ENCODE data around the gene ATAD2B. TPM values are rescaled to one million over a fixed set of nuclear protein-coding genes. Genes with fewer than 3 reads are reported as not detected.
A peak's percentile ranks its signal among the peaks of the same experiment; 100 is the strongest.

The ATAD2B gene
- total RNA-seq, 4 donors from 2014 or later, result 7.3 to 18.1 (median 7.7) TPM

DNA sequence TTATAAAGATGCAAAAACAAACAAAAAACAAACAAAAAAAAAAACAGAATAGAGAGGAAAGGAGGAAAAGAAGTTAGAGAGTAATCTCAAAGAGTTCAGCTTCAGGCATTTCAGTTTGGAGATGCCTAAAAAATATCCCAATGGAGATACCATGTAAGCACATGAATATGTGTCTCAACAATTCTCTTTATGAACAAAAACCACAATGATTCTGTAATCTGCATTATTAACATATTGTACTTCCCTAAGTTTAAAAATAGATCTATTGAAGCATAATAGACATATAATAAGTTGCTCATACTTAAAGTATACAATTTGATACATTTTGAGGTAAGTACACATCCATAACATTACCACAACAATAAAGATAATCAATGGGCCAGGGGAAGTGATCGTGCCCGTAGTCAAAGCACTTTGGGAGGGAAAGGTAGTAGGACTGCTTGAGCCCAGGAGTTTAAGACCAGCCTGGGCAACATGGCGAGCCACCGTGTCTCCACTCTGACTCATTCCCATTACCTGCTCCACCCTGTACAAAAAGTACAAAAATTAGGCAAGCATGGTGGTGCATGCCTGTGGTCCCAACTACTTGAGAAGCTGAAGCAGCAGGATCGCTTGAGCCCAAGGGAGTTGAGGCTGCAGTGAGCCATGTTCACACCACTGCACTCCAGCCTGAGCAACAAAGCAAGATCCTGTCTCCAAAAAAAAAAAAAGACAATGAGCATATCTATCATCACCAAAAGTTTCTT, 158.9 kb downstream of the ATAD2B start:
- no peak for TF ChIP-seq POLR2A (IDR thresholded peaks at IDR 0.05)
- TF ChIP-seq, protein P1, sequence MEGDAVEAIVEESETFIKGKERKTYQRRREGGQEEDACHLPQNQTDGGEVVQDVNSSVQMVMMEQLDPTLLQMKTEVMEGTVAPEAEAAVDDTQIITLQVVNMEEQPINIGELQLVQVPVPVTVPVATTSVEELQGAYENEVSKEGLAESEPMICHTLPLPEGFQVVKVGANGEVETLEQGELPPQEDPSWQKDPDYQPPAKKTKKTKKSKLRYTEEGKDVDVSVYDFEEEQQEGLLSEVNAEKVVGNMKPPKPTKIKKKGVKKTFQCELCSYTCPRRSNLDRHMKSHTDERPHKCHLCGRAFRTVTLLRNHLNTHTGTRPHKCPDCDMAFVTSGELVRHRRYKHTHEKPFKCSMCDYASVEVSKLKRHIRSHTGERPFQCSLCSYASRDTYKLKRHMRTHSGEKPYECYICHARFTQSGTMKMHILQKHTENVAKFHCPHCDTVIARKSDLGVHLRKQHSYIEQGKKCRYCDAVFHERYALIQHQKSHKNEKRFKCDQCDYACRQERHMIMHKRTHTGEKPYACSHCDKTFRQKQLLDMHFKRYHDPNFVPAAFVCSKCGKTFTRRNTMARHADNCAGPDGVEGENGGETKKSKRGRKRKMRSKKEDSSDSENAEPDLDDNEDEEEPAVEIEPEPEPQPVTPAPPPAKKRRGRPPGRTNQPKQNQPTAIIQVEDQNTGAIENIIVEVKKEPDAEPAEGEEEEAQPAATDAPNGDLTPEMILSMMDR (IDR thresholded peaks at IDR 0.05 in 4 of 5, conservative IDR thresholded peaks at IDR 0.05 in 1 of 5), result no peak
- Histone ChIP-seq H3K9me3 (no peaks in the 10 kb centered on the region), H3K27me3 (no peaks in the 10 kb centered on the region), H3K36me3 (peaks cover 0 to 31% of the 10 kb centered on the region in 2 donors), H3K27ac (no peak overlapping the region), H3K4me3 (no peak overlapping the region), H3K4me1 (no peaks in the 10 kb centered on the region)
- intact Hi-C loops (cut with DNase I; ENCODE audit: low total_unique reads) (no loop called here), in situ Hi-C loops (cut with MboI; ENCODE audit: low sequenced_read_pairs in 4 of 4) (loop anchor here in 1 of 4 donors (25.0 kb wide), 1 partner anchor 381 kb away; the partner anchor contains the start of gene KLHL29)
- peak in 1 of 2 donors; percentile 16 for ATAC-seq
- no peak for DNase-seq

DNA sequence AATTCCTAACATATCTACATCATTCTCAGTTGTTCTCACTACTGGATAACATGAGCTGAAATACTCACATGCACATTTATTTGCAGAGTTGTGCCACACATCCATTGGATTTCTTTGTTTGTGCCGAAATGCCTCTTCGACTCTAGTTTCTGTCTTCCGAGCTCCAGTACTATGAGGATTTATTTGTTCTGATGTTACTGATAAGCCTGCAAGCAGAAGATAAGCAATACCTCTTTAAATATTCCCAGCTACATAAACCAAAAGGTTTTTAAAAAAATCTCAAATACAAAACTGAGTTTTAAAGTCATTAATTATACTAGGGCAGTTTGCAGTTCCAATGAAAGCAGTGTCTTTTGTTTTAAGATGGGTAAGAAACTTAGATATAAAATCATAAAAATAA, 164.8 kb downstream of the ATAD2B start:
- TF ChIP-seq POLR2A (IDR thresholded peaks at IDR 0.05), result no peak
- TF ChIP-seq, protein P1 (IDR thresholded peaks at IDR 0.05 in 4 of 5, conservative IDR thresholded peaks at IDR 0.05 in 1 of 5), result no peak
- no peaks in the 10 kb centered on the region for H3K9me3 ChIP-seq
- intact Hi-C loops (cut with DNase I; ENCODE audit: low total_unique reads) (loop anchor here (5.0 kb wide), 2 partner anchors 395 to 860 kb away; no protein-coding TSS in a partner anchor), in situ Hi-C loops (cut with MboI; ENCODE audit: low sequenced_read_pairs in 4 of 4) (loop anchor here in 1 of 4 donors (25.0 kb wide), 1 partner anchor 375 kb away; the partner anchor contains the start of gene KLHL29)
- H3K4me3 ChIP-seq, result no peak overlapping the region
- peak overlapping the region in 2 of 4 donors; percentile 6 to 34 for H3K27ac ChIP-seq
- no peak for ATAC-seq
- DNase-seq, result no peak
- H3K27me3 ChIP-seq, result no peaks in the 10 kb centered on the region
- peaks cover 0 to 5% of the 10 kb centered on the region in 2 donors for H3K36me3 ChIP-seq
- H3K4me1 ChIP-seq, result peaks cover 16 to 35% of the 10 kb centered on the region in 2 donors

DNA sequence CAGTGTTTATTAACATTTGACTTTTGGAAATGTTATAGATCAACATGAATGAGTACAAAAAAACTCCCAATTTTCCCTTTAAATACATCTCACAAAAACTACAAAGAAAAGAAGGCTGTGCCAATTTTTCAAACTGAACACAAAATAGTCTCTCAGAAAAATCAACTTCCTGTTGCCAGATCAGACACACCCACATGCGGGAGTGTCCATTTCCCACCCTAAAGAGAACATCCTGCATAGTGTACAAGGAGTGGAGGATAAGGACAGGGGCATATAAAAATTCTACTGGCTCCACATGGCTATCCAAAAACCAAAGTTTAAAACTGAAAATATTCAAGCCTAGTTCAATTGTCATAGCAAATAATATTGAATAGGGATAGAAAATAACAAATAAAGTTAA, 165.3 kb downstream of the ATAD2B start:
- peaks cover 0 to 5% of the 10 kb centered on the region in 2 donors for H3K36me3 ChIP-seq
- no peaks in the 10 kb centered on the region for H3K27me3 ChIP-seq
- TF ChIP-seq, protein P1 (IDR thresholded peaks at IDR 0.05 in 4 of 5, conservative IDR thresholded peaks at IDR 0.05 in 1 of 5), result no peak
- TF ChIP-seq POLR2A (IDR thresholded peaks at IDR 0.05), result no peak
- intact Hi-C loops (cut with DNase I; ENCODE audit: low total_unique reads) (loop anchor here (2.0 to 5.0 kb wide), 3 partner anchors 125 to 859 kb away; no protein-coding TSS in a partner anchor), in situ Hi-C loops (cut with MboI; ENCODE audit: low sequenced_read_pairs in 4 of 4) (loop anchor here in 1 of 4 donors (25.0 kb wide), 1 partner anchor 374 kb away; the partner anchor contains the start of gene KLHL29)
- ATAC-seq (no peak), DNase-seq (no peak)
- peak overlapping the region in 3 of 4 donors; percentile 2 to 34 (median 6) for H3K27ac ChIP-seq
- H3K9me3 ChIP-seq, result no peaks in the 10 kb centered on the region
- H3K4me3 ChIP-seq, result no peak overlapping the region
- peaks cover 21 to 40% of the 10 kb centered on the region in 2 donors for H3K4me1 ChIP-seq

DNA sequence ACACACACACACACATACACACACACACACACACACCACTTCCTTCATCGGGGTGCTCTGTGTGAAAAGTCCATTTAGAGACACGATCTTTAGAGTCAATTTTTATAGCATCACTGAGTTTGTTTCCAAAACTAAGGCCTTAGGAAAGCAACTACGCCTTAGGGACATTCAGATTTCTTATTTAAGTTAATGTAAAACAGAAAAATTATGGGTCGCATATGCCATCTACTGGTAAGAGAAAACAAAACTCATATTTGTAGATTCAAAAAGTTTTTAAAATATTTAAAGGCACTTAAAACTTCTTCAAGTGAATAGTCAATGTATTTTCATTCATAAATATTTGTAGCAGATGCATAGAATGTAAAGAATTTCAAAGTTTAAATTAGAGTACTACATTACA, 166.2 kb downstream of the ATAD2B start:
- no peaks in the 10 kb centered on the region for H3K9me3 ChIP-seq
- intact Hi-C loops (cut with DNase I; ENCODE audit: low total_unique reads), result loop anchor here (2.0 to 5.0 kb wide), 3 partner anchors 124 to 858 kb away; no protein-coding TSS in a partner anchor
- peaks cover 22 to 42% of the 10 kb centered on the region in 2 donors for H3K4me1 ChIP-seq
- in situ Hi-C loops (cut with MboI; ENCODE audit: low sequenced_read_pairs in 4 of 4), result loop anchor here in 1 of 4 donors (25.0 kb wide), 1 partner anchor 373 kb away; the partner anchor contains the start of gene KLHL29
- peak overlapping the region in 2 of 4 donors; percentile 6 to 34 for H3K27ac ChIP-seq
- ATAC-seq (peak in 1 of 2 donors; percentile 24), DNase-seq (no peak)
- no peak overlapping the region for H3K4me3 ChIP-seq
- peaks cover 0 to 5% of the 10 kb centered on the region in 2 donors for H3K36me3 ChIP-seq
- H3K27me3 ChIP-seq, result no peaks in the 10 kb centered on the region
- TF ChIP-seq, protein P1 (IDR thresholded peaks at IDR 0.05 in 4 of 5, conservative IDR thresholded peaks at IDR 0.05 in 1 of 5), result peak in 4 of 5 experiments; percentile 27 to 46 (median 42)
- TF ChIP-seq POLR2A (IDR thresholded peaks at IDR 0.05), result no peak

Data from gastrocnemius medialis (tissue), 4 donors.